IPS-15b (cell line): Measurements from ENCODE around the gene C10orf53.
A peak's percentile ranks its signal among the peaks of the same experiment; 100 is the strongest.
"Not testable (repeated sequence)": the region's sequence is repeated elsewhere in the genome, so short reads cannot be mapped to it uniquely, and the experiment has no call there.

Experiments used
- H3K27me3 ChIP-seq: one replicate; pipeline ENCODE4 v1.6.1; 2013; ENCODE audit warnings: low read length; ENCODE audit not compliant: control insufficient read depth, insufficient read depth
- H3K36me3 ChIP-seq: one replicate; pipeline ENCODE4 v1.6.1; 2013; ENCODE audit warnings: low read length; ENCODE audit not compliant: control insufficient read depth, insufficient read depth
- H3K4me1 ChIP-seq: one replicate; pipeline ENCODE4 v1.6.1; 2013; ENCODE audit warnings: mild to moderate bottlenecking, low read length; ENCODE audit not compliant: control insufficient read depth, insufficient read depth
- H3K4me3 ChIP-seq: one replicate; pipeline ENCODE4 v1.5.1; 2013; ENCODE audit warnings: low read depth, low read length
- H3K9ac ChIP-seq: one replicate; pipeline ENCODE4 v1.6.1; 2013; ENCODE audit warnings: low read depth, mild to moderate bottlenecking, low read length
- H3K9me3 ChIP-seq: one replicate; pipeline ENCODE4 v1.6.1; 2013; ENCODE audit warnings: mild to moderate bottlenecking, low read length; ENCODE audit not compliant: control insufficient read depth, insufficient read depth

C10orf53 gene

GRCh38 chr10:49668684-49669083 is 10.8 kb upstream of the C10orf53 start:
- Histone ChIP-seq H3K4me1 (no peaks in the 10 kb centered on the region), H3K4me3 (no peak overlapping the region), H3K27me3 (peaks cover 29% of the 10 kb centered on the region), H3K36me3 (no peaks in the 10 kb centered on the region), H3K9ac (no peak overlapping the region), H3K9me3 (no peaks in the 10 kb centered on the region)

GRCh38 chr10:49678827-49679479 is 498 bp upstream of the C10orf53 start:
- Histone ChIP-seq H3K9me3 (no peaks in the 10 kb centered on the region), H3K27me3 (peaks cover 80% of the 10 kb centered on the region), H3K36me3 (no peaks in the 10 kb centered on the region), H3K4me1 (no peaks in the 10 kb centered on the region), H3K9ac (no peak overlapping the region), H3K4me3 (peak overlapping the region; percentile 76)

GRCh38 chr10:49682449-49682848 is 3.0 kb downstream of the C10orf53 start:
- H3K4me3 ChIP-seq, H3K36me3 ChIP-seq, H3K9me3 ChIP-seq, H3K4me1 ChIP-seq, H3K9ac ChIP-seq: not testable (repeated sequence)
- peaks cover 60% of the 10 kb centered on the region for H3K27me3 ChIP-seq

GRCh38 chr10:49682879-49683278 is 3.4 kb downstream of the C10orf53 start:
- Histone ChIP-seq H3K4me1 (peaks cover under 1% of the 10 kb centered on the region), H3K36me3 (no peaks in the 10 kb centered on the region), H3K9ac (no peak overlapping the region), H3K4me3 (no peak overlapping the region), H3K27me3 (peaks cover 60% of the 10 kb centered on the region), H3K9me3 (no peaks in the 10 kb centered on the region)

GRCh38 chr10:49686651-49687050 is 7.2 kb downstream of the C10orf53 start:
- Histone ChIP-seq H3K4me1 (peaks cover 21% of the 10 kb centered on the region), H3K36me3 (no peaks in the 10 kb centered on the region), H3K9ac (no peak overlapping the region), H3K4me3 (no peak overlapping the region), H3K27me3 (peaks cover 53% of the 10 kb centered on the region), H3K9me3 (no peaks in the 10 kb centered on the region)

GRCh38 chr10:49688261-49688846 is 8.9 kb downstream of the C10orf53 start:
- H3K9ac ChIP-seq = no peak overlapping the region
- peaks cover 25% of the 10 kb centered on the region for H3K4me1 ChIP-seq
- H3K9me3 ChIP-seq = no peaks in the 10 kb centered on the region
- peak overlapping the region; percentile 27 for H3K4me3 ChIP-seq
- H3K36me3 ChIP-seq = no peaks in the 10 kb centered on the region
- peaks cover 65% of the 10 kb centered on the region for H3K27me3 ChIP-seq

GRCh38 chr10:49688920-49689319 is 9.5 kb downstream of the C10orf53 start:
- Histone ChIP-seq H3K27me3 (peaks cover 71% of the 10 kb centered on the region), H3K9me3 (no peaks in the 10 kb centered on the region), H3K4me3 (peak overlapping the region; percentile 27), H3K4me1 (peaks cover 25% of the 10 kb centered on the region), H3K36me3 (no peaks in the 10 kb centered on the region), H3K9ac (no peak overlapping the region)

GRCh38 chr10:49689882-49690510 is 10.5 kb downstream of the C10orf53 start:
- Histone ChIP-seq H3K9ac (no peak overlapping the region), H3K27me3 (peaks cover 78% of the 10 kb centered on the region), H3K9me3 (no peaks in the 10 kb centered on the region), H3K4me1 (peaks cover 25% of the 10 kb centered on the region), H3K36me3 (no peaks in the 10 kb centered on the region), H3K4me3 (peak overlapping the region; percentile 10)

- Histone ChIP-seq H3K4me1 (peaks cover 25% of the 10 kb centered on the region), H3K9me3 (no peaks in the 10 kb centered on the region), H3K9ac (no peak overlapping the region), H3K36me3 (no peaks in the 10 kb centered on the region), H3K27me3 (peaks cover 81% of the 10 kb centered on the region), H3K4me3 (peak overlapping the region; percentile 23)
These were observed 11.4 kb downstream of the C10orf53 start for GRCh38 chr10:49690698-49691356.

GRCh38 chr10:49691588-49691987 is 12.1 kb downstream of the C10orf53 start:
- H3K9me3 ChIP-seq = no peaks in the 10 kb centered on the region
- no peak overlapping the region for H3K9ac ChIP-seq
- H3K27me3 ChIP-seq = peaks cover 81% of the 10 kb centered on the region
- no peak overlapping the region for H3K4me3 ChIP-seq
- H3K36me3 ChIP-seq = no peaks in the 10 kb centered on the region
- H3K4me1 ChIP-seq = peaks cover 25% of the 10 kb centered on the region

- peaks cover 15% of the 10 kb centered on the region for H3K4me1 ChIP-seq
- no peak overlapping the region for H3K9ac ChIP-seq
- no peak overlapping the region for H3K4me3 ChIP-seq
- H3K9me3 ChIP-seq = no peaks in the 10 kb centered on the region
- no peaks in the 10 kb centered on the region for H3K36me3 ChIP-seq
- peaks cover 58% of the 10 kb centered on the region for H3K27me3 ChIP-seq
These were observed 15.0 kb downstream of the C10orf53 start for GRCh38 chr10:49694466-49694865.
